A673 (cell line): ENCODE data around the gene DGKK.

Experiments
- EZH2 ChIP-seq: fragments of 200-600 bp; sonication (generic); IDR thresholded peaks from 2 replicates; pipeline ENCODE4 v1.6.1; 2017; ENCODE audit warnings: borderline replicate concordance, low read depth, mild to moderate bottlenecking, mixed read lengths, antibody characterized with exemption, low read length; ENCODE audit not compliant: poor library complexity, severe bottlenecking
- TF ChIP-seq, protein P1 (sequence below): fragments of 300-800, 200-600 bp; sonication (generic); conservative IDR thresholded peaks from 2 replicates; pipeline ENCODE4 v1.5.1; 2017; ENCODE audit warnings: low read depth, mild to moderate bottlenecking, antibody characterized with exemption, low read length, moderate library complexity, mixed read lengths

DNA sequence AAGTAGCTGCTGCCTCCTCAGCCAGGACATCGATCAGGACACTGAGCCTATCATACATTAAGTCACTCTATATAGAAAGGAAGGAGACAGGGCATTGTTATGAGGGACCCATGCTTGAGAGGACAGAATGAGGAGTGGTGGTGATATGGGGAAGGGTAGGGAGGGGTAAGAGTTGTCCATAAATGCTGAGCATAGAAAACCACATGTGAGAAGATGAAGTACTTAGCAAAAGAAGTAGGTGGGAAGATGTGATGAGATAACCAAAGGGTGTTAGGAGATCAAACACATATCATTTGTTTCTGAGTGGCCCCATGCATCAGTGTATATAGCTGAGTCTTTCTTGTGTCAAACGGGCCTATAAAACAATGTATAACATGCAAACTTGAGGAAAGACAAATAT, 84.1 kb downstream of the DGKK start:
- TF ChIP-seq, protein P1, sequence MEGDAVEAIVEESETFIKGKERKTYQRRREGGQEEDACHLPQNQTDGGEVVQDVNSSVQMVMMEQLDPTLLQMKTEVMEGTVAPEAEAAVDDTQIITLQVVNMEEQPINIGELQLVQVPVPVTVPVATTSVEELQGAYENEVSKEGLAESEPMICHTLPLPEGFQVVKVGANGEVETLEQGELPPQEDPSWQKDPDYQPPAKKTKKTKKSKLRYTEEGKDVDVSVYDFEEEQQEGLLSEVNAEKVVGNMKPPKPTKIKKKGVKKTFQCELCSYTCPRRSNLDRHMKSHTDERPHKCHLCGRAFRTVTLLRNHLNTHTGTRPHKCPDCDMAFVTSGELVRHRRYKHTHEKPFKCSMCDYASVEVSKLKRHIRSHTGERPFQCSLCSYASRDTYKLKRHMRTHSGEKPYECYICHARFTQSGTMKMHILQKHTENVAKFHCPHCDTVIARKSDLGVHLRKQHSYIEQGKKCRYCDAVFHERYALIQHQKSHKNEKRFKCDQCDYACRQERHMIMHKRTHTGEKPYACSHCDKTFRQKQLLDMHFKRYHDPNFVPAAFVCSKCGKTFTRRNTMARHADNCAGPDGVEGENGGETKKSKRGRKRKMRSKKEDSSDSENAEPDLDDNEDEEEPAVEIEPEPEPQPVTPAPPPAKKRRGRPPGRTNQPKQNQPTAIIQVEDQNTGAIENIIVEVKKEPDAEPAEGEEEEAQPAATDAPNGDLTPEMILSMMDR, result no peak
- no peak for TF ChIP-seq EZH2
